ENCODE data around the gene TLN1.

GRCh38 chr9:35651956-35652828, 79.8 kb downstream of the TLN1 start:
- TF ChIP-seq EZH2 (IDR thresholded peaks at IDR 0.05; ENCODE audit: borderline replicate concordance, control insufficient read depth, low read depth, low read length) (no peak), POLR2A (IDR thresholded peaks at IDR 0.05; ENCODE audit: low read depth, low read length) (no peak), SRF (IDR thresholded peaks at IDR 0.05; ENCODE audit: low read depth in 2 of 2, low read length in 2 of 2) (no peak), EED (IDR thresholded peaks at IDR 0.05; ENCODE audit: low read depth) (0 out of 2 replicates have a peak, but pooled peaks have one; percentile 30), POLR2AphosphoS5 (IDR thresholded peaks at IDR 0.05; ENCODE audit: low read length) (no peak)
